ENCODE data around the gene GLB1L2.
"Not testable (repeated sequence)": the region's sequence is repeated elsewhere in the genome, so short reads cannot be mapped to it uniquely, and the experiment has no call there.

The GLB1L2 gene

DNA sequence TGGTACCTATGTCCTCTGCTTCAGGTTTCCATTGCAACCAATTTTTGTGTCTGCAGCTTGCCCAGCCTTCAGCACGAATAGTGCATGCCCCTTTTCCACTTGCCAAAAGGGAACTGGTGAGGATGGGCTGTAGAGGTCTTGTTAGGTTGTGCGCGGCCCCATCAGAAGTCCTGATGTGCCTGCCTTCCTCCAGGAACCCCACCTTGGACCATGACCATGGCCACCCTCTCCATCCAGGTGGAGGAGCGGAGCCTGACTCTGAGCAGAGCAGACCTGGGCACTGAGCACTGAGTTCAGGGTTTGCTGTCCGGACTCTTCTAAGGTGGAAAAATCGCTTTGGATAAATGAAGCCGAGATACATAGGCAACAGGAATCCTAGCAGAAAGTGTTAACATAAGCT, 6.9 kb downstream of the GLB1L2 start:
- Histone ChIP-seq H3K9me3 (ENCODE audit: control insufficient read depth in 1 of 2, low read length in 2 of 2) (no peaks in the 10 kb centered on the region), H3K4me3 (ENCODE audit: low read depth in 1 of 2, low read length in 2 of 2) (no peak overlapping the region)

DNA sequence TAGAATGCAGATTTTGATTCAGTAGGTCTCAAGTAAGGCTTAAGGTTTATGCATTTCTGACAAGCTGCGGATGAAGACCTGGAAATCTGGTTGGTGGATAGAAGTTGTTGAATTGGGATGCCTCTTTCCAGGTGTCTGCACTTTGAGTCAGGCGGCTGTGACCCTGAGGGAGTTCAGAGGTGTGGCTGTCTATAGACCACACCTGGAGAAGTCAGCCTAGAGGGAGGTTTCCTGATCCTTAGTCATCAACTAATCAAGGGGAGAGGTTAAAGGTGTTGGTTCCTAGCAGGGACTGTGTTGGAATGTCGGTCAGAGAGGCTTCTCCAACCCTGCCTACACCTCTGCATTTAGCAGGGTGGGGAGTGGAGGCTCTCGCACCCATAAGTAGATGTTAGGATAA, 8.0 kb downstream of the GLB1L2 start:
- Histone ChIP-seq H3K4me3 (ENCODE audit: low read depth in 1 of 2, low read length in 2 of 2) (peak overlapping the region in 1 of 2 donors; percentile 4), H3K9me3 (ENCODE audit: control insufficient read depth in 1 of 2, low read length in 2 of 2) (no peaks in the 10 kb centered on the region), H3K27me3 (ENCODE audit: control insufficient read depth in 1 of 2, insufficient read depth in 2 of 2, low read length in 2 of 2) (no peaks in the 10 kb centered on the region), H3K27ac (ENCODE audit: low read depth, low read length) (no peak overlapping the region), H3K36me3 (ENCODE audit: control insufficient read depth in 1 of 2, insufficient read depth in 2 of 2, low read length in 2 of 2) (no peaks in the 10 kb centered on the region), H3K9ac (ENCODE audit: low read depth in 1 of 2, low read length in 2 of 2) (no peak overlapping the region), H3K4me1 (ENCODE audit: control insufficient read depth in 1 of 2, insufficient read depth in 2 of 2, low read length in 2 of 2) (peaks cover 11 to 25% of the 10 kb centered on the region in 2 donors)

More for the DNA sequence above, 6.9 kb downstream of the GLB1L2 start:
- H3K27me3 ChIP-seq (ENCODE audit: control insufficient read depth in 1 of 2, insufficient read depth in 2 of 2, low read length in 2 of 2): no peaks in the 10 kb centered on the region
- no peak overlapping the region for H3K9ac ChIP-seq (ENCODE audit: low read depth in 1 of 2, low read length in 2 of 2)
- no peaks in the 10 kb centered on the region for H3K36me3 ChIP-seq (ENCODE audit: control insufficient read depth in 1 of 2, insufficient read depth in 2 of 2, low read length in 2 of 2)
- H3K4me1 ChIP-seq (ENCODE audit: control insufficient read depth in 1 of 2, insufficient read depth in 2 of 2, low read length in 2 of 2): peaks cover 11 to 25% of the 10 kb centered on the region in 2 donors
- H3K27ac ChIP-seq (ENCODE audit: low read depth, low read length): no peak overlapping the region

DNA sequence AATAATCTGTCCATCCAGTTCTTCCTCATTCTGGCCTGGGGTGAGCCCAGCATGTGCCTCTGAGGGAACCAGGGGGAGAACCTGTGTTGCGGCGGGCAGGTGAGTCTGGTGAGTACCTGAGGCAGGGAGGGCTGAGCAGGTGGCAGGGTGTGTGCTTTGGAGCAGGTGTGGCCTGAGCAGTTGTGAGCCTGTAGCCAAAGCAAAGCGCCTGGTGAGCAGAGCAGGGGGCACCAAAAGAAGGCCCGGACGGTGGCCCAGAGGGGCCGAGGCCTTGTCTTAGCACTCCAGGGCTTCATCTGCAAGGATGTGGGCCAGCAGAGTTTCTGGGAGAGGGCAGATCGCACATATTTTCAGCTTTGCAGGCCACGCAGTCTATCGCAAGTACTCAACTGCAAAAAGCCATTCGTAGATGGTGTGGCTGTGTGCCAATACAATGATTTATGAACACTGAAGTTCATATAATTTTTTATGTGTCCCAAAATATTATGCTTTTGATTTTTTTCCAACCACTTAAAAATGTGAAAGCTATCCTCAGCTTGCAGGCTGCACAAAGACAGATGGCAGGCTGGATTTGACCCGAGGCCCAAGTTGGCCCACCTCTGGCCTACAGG, 8.7 kb downstream of the GLB1L2 start:
- Histone ChIP-seq H3K27ac (ENCODE audit: low read depth, low read length) (no peak overlapping the region), H3K4me3 (ENCODE audit: low read depth in 1 of 2, low read length in 2 of 2) (peak overlapping the region in 1 of 2 donors; percentile 4), H3K9ac (ENCODE audit: low read depth in 1 of 2, low read length in 2 of 2) (no peak overlapping the region)

DNA sequence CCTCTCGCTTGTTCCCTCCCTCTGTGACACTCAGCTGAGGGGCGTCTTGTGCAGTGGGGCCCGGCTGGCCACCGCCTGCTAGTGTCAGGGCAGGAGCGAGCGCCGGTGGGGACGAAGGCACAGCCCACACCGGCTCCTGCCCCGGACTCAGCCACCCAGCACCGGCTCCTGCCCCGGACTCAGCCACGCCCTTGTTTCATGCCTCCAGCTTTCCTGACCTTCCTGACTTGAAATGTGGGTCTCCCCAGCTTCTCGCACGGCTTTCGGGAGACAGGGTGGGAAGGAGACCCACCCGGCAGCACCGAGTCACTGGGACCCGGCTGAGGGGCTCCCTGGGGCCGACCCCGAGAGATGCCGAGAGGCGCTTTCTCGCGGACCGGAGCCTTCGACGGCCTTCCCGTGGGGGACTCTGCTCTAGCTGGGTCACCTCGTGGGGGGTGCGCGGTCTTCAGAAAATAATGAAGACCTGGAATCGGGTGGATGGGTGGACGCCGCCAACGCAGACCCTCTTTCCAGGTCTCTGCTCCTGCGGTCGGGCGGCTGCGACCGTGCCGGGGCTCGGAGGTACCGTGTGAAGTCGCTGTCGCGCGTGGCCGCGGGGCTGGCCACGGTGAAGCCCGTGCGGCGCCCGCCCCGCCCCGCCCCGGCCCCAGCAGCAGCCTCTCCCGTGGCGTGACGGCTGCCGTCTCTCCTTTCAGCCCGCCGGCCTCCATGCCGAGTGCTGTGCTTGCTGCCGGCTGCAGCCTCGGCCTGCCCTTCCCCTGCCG, 10.2 kb downstream of the GLB1L2 start:
- peaks cover 11 to 25% of the 10 kb centered on the region in 2 donors for H3K4me1 ChIP-seq (ENCODE audit: control insufficient read depth in 1 of 2, insufficient read depth in 2 of 2, low read length in 2 of 2)
- no peak overlapping the region for H3K4me3 ChIP-seq (ENCODE audit: low read depth in 1 of 2, low read length in 2 of 2)
- no peak overlapping the region for H3K9ac ChIP-seq (ENCODE audit: low read depth in 1 of 2, low read length in 2 of 2)
- H3K9me3 ChIP-seq (ENCODE audit: control insufficient read depth in 1 of 2, low read length in 2 of 2): no peaks in the 10 kb centered on the region
- H3K36me3 ChIP-seq (ENCODE audit: control insufficient read depth in 1 of 2, insufficient read depth in 2 of 2, low read length in 2 of 2): no peaks in the 10 kb centered on the region
- H3K27ac ChIP-seq (ENCODE audit: low read depth, low read length): no peak overlapping the region
- no peaks in the 10 kb centered on the region for H3K27me3 ChIP-seq (ENCODE audit: control insufficient read depth in 1 of 2, insufficient read depth in 2 of 2, low read length in 2 of 2)

More for the DNA sequence above, 8.7 kb downstream of the GLB1L2 start:
- no peaks in the 10 kb centered on the region for H3K9me3 ChIP-seq (ENCODE audit: control insufficient read depth in 1 of 2, low read length in 2 of 2)
- H3K36me3 ChIP-seq (ENCODE audit: control insufficient read depth in 1 of 2, insufficient read depth in 2 of 2, low read length in 2 of 2): no peaks in the 10 kb centered on the region
- no peaks in the 10 kb centered on the region for H3K27me3 ChIP-seq (ENCODE audit: control insufficient read depth in 1 of 2, insufficient read depth in 2 of 2, low read length in 2 of 2)
- H3K4me1 ChIP-seq (ENCODE audit: control insufficient read depth in 1 of 2, insufficient read depth in 2 of 2, low read length in 2 of 2): peaks cover 11 to 25% of the 10 kb centered on the region in 2 donors

DNA sequence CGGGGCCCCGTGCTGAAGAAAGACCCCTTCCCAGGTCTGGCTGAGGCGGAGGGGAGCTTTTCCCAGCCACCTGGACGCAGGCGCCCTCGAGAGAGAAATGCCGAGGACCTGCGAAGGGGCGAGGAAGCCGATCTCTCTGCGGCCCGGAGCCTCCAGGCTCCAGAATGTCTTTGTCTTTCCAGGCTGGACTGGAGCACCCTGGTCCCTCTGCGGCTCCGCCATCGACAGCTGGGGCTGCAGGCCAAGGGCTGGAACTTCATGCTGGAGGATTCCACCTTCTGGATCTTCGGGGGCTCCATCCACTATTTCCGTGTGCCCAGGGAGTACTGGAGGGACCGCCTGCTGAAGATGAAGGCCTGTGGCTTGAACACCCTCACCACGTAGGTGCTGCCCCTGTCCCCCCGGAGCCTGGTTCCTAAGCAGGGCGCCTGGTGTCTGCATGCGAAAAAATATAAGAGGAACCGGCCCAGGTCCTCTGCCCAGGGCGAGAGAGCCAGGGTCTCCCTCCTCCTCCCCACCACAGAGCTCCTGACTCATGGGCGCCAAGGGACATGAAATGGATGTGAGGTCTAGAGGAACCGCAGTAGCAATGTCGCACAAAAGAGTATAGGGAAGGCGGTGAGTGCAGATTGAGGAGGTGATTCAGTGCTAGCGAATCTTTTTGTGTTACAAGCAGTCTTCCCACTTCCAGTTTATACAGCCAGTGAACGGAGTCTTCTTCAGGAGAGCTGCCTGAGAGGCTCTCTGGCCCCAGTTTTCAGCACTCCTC, 11.0 kb downstream of the GLB1L2 start:
- Histone ChIP-seq H3K4me3 (ENCODE audit: low read depth in 1 of 2, low read length in 2 of 2) (no peak overlapping the region), H3K4me1 (ENCODE audit: control insufficient read depth in 1 of 2, insufficient read depth in 2 of 2, low read length in 2 of 2) (peaks cover 11 to 25% of the 10 kb centered on the region in 2 donors), H3K9ac (ENCODE audit: low read depth in 1 of 2, low read length in 2 of 2) (no peak overlapping the region), H3K27me3 (ENCODE audit: control insufficient read depth in 1 of 2, insufficient read depth in 2 of 2, low read length in 2 of 2) (no peaks in the 10 kb centered on the region), H3K9me3 (ENCODE audit: control insufficient read depth in 1 of 2, low read length in 2 of 2) (no peaks in the 10 kb centered on the region), H3K27ac (ENCODE audit: low read depth, low read length) (no peak overlapping the region), H3K36me3 (ENCODE audit: control insufficient read depth in 1 of 2, insufficient read depth in 2 of 2, low read length in 2 of 2) (no peaks in the 10 kb centered on the region)

DNA sequence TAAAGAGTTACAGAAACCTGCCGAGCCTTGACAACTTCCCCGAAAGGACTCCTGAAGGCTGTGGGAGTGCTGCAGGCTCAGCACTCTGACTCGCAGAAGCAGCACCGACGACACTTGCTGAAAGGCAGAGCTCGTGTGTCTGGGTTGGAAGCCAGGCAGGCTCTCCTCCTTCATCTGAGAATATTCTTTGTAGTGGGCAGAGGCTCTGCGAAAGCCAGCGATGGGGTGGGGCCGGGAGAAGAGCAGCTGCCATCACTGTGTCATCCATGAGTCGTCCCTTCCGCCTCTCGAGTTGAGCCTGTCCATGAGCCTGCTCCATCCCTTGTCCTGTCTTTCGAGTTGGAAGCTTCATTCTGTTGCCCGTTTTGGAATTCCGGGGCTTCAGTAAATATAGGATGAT, 11.9 kb downstream of the GLB1L2 start:
- Histone ChIP-seq H3K36me3 (ENCODE audit: control insufficient read depth in 1 of 2, insufficient read depth in 2 of 2, low read length in 2 of 2) (no peaks in the 10 kb centered on the region), H3K27ac (ENCODE audit: low read depth, low read length) (no peak overlapping the region), H3K4me3 (ENCODE audit: low read depth in 1 of 2, low read length in 2 of 2) (no peak overlapping the region), H3K27me3 (ENCODE audit: control insufficient read depth in 1 of 2, insufficient read depth in 2 of 2, low read length in 2 of 2) (no peaks in the 10 kb centered on the region), H3K9me3 (ENCODE audit: control insufficient read depth in 1 of 2, low read length in 2 of 2) (no peaks in the 10 kb centered on the region), H3K4me1 (ENCODE audit: control insufficient read depth in 1 of 2, insufficient read depth in 2 of 2, low read length in 2 of 2) (peaks cover 11 to 23% of the 10 kb centered on the region in 2 donors), H3K9ac (ENCODE audit: low read depth in 1 of 2, low read length in 2 of 2) (no peak overlapping the region)

DNA sequence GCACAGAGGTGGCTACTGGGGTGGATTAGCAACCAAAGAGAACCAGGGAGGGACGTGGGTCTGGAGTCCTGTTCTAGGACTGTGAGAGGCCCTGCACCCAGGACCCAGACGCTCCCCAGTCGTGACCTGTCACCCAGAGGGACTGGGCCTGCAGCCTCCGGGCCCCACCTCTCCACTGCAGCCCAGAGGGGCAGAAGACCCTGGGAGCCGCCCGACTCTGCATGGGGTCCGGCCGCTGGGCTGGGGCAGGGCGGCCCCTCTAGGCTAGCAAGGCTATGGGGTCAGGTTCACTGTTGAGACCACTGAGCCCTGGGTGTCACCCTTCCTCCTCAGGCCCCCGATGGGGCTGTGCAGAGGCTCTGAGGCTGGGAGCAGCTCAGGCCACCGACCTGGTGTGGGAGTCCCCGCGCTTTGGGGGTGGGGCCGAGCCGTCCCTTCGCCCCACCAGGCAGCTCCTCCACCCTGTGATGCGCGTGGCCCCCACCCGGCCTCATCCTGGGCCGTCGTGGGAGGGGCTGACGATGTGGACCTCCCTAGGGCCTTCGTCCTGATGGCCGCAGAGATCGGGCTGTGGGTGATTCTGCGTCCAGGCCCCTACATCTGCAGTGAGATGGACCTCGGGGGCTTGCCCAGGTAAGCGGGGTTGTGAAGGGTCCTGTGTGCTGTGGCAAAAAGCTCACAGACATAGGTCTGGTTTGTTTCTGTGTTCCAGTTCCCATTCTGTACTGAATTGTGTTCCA, 12.9 kb downstream of the GLB1L2 start:
- not testable (repeated sequence) for H3K9ac ChIP-seq (ENCODE audit: low read depth in 1 of 2, low read length in 2 of 2); H3K4me3 ChIP-seq (ENCODE audit: low read depth in 1 of 2, low read length in 2 of 2); H3K9me3 ChIP-seq (ENCODE audit: control insufficient read depth in 1 of 2, low read length in 2 of 2); H3K27me3 ChIP-seq (ENCODE audit: control insufficient read depth in 1 of 2, insufficient read depth in 2 of 2, low read length in 2 of 2); H3K27ac ChIP-seq (ENCODE audit: low read depth, low read length); H3K36me3 ChIP-seq (ENCODE audit: control insufficient read depth in 1 of 2, insufficient read depth in 2 of 2, low read length in 2 of 2)
- peaks cover 11 to 13% of the 10 kb centered on the region in 2 donors for H3K4me1 ChIP-seq (ENCODE audit: control insufficient read depth in 1 of 2, insufficient read depth in 2 of 2, low read length in 2 of 2)

DNA sequence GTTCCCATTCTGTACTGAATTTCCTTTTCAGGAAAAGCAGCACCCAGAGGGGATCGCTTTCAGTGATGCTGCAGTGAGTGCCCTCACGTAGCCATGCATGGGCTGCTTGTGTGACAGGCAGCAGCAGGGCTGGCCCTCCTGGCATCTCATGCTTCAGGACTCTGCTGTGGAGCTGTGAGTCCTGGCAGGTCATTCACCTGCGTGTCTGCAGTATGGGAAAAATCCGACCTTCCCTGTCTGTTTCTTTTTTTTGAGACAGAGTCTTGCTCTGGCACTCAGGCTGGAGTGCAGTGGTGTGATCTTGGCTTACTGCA, 13.4 kb downstream of the GLB1L2 start:
- Histone ChIP-seq H3K4me1 (ENCODE audit: control insufficient read depth in 1 of 2, insufficient read depth in 2 of 2, low read length in 2 of 2) (peaks cover 8% of the 10 kb centered on the region in 2 donors), H3K27me3 (ENCODE audit: control insufficient read depth in 1 of 2, insufficient read depth in 2 of 2, low read length in 2 of 2) (no peaks in the 10 kb centered on the region), H3K36me3 (ENCODE audit: control insufficient read depth in 1 of 2, insufficient read depth in 2 of 2, low read length in 2 of 2) (no peaks in the 10 kb centered on the region), H3K9ac (ENCODE audit: low read depth in 1 of 2, low read length in 2 of 2) (no peak overlapping the region), H3K27ac (ENCODE audit: low read depth, low read length) (no peak overlapping the region), H3K4me3 (ENCODE audit: low read depth in 1 of 2, low read length in 2 of 2) (no peak overlapping the region), H3K9me3 (ENCODE audit: control insufficient read depth in 1 of 2, low read length in 2 of 2) (no peaks in the 10 kb centered on the region)

DNA sequence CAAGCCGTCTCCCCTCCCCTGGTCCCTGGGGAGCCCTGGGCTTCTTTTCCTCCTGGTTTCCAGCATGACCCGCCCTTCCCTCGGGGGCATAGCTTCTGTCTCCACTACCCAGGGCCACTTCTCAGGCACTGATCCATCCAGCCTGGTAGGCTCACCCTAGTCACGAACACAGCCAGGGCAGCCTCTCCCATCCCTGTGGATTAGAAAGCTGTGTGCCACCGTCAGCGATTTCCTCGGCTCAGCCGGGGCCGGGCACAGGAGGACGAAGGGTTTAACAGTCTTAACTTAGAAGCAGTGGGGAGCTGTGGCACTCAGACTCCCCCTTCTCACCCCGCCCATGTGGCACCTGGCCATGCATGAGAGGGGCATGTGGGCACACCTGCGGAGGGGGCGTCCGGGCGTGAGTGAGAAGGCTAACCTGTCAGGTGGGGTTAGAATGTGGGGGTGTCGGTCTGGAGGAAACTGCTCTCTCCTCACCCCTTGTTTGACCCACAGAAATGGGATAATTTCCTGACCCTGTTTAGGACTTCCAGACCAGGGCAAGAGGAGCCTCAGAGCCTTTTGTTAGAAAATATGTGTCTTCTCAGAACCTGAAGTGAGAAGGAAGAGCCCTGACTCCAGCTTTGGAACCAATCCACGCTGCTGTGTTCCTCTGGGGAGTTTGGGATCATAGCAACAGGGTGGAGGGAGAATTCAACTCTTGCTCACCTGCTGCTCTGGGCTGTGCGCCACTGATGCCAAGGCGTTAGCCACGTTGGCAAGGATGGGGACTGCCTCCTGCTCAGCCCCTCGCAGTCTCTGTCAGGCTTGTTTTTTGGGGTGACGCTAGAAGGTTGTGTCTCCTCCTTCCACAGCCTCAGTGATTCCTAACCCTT, 14.6 kb downstream of the GLB1L2 start:
- H3K27me3 ChIP-seq (ENCODE audit: control insufficient read depth in 1 of 2, insufficient read depth in 2 of 2, low read length in 2 of 2): no peaks in the 10 kb centered on the region
- no peaks in the 10 kb centered on the region for H3K36me3 ChIP-seq (ENCODE audit: control insufficient read depth in 1 of 2, insufficient read depth in 2 of 2, low read length in 2 of 2)
- no peaks in the 10 kb centered on the region for H3K9me3 ChIP-seq (ENCODE audit: control insufficient read depth in 1 of 2, low read length in 2 of 2)
- H3K9ac ChIP-seq (ENCODE audit: low read depth in 1 of 2, low read length in 2 of 2): no peak overlapping the region
- H3K27ac ChIP-seq (ENCODE audit: low read depth, low read length): no peak overlapping the region
- no peak overlapping the region for H3K4me3 ChIP-seq (ENCODE audit: low read depth in 1 of 2, low read length in 2 of 2)
- H3K4me1 ChIP-seq (ENCODE audit: control insufficient read depth in 1 of 2, insufficient read depth in 2 of 2, low read length in 2 of 2): no peaks in the 10 kb centered on the region

Measured in duodenal mucosa (tissue), 2 donors.